GM21515 (cell line): ENCODE measurements around the gene CREB3L2.

Experiments
- ATAC-seq: cut with Tn5 transposase; IDR thresholded peaks from one replicate; pipeline ENCODE4 v1.9.1; 2021; ENCODE audit not compliant: unreplicated experiment

Gene CREB3L2

DNA sequence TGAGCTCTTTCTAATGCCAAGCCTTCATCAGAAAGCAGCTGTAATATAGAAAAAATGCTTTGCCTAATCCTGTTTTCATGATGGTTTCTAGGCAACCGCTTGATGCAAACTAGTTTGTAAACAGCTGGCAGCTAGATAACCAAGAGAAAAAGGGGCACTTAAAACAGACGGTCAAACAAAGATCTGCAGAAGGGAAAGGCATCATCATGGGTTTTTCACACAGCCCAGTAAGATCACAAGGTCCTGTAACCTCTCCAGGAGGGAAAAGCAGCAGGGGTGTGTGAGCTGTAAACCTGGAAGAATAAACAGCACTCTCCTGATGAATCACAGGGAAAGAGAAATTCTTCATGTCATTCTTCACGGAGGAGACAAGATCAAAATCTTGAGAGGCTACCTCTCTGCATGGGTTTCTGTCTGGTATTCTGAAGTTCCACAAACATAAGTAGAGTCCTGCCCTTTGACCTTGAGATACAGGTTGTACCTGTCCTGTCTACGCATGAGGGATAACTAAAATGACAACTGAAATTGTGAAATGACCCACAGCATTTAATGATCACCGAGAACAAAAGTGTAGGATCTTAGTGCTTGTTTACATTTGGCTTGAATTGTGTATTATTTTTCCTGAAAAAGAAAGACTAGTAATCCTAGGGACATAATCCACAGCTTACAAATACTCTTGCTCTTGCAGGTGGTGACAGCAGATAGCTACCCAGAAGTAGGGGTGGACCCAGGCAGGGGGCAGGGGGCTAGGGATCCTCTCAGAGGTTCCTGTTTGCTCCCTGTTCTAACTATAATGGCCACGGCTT lies 48.0 kb downstream of the CREB3L2 start:
- ATAC-seq, result no peak

DNA sequence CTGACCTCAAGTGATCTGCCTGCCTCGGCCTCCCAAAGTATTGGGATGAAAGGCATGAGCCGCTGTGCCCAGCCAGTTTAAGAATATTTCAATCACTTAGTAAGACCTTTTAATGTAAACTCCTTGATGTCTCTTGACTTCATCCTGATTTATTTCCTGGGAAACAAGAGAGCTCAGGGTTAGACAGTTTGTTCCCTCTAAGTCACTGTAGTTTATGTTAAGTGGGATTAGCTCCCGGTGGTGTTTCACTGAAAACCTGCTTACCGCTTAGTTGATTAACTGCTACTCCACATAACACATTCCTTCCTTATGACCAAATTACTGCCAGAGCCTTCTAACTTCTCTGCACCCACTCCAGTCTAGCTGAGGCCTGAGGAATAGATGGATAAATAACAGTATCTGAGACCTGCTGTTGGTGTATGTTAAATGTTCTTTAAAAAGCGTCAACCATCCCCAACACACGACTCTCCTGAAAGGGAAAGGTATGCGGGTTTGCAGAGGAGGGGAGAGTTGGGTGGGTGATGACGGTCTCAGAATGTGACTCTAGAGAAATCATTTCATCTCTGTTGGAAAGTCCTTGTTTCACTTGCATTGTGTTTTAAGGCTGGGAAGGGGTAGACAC lies 48.7 kb downstream of the CREB3L2 start:
- no peak for ATAC-seq

DNA sequence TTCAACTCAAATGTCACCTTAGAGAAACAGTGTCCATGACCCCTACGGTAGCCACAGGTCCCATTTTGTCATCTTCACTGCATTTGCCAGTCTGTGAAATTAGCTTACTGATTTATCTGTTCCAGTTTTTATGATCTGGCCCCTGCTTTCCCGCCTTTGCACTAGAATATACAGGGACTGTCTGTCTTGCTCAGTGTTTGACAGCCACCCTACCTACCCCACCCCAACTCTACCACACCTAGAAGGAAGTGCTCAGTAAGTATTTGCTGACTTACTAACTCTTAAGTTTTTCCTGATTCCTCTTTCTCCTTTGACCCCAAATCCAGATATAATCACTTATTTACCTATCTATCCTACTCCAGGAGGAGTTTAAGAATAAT lies 49.5 kb downstream of the CREB3L2 start:
- no peak for ATAC-seq

DNA sequence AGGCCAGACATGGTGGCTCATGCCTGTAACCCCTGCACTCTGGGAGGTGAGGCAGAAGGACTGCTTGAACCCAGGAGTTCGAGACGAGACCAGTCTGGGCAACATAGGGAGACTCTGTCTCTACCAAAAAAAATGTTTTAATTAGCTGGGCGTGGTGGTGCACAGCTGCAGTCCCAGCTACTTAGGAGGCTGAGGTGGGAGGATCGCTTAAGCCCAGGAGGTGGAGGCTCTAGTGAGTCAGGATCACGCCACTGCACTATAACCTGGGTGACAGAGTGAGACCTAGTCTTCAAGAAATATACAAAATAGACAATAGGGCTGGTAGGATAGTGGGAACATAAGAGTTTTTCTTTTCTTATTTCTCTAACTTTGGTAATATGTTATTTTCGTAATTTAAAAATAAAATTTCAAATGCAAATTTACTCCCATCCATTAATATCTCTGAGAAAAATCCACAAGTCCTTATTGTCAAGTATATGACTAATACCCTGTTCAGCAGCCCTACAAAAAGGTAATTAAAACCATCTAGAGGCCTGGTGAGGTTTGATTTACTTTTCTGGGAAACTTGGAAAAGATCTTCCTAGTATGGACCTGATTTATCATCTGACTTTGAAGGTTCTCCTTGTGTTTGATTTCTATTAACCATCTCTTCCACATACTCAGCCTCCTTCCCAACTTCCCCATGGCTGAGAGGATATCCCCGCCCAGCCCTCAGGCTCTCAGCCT lies 50.0 kb downstream of the CREB3L2 start:
- ATAC-seq, result no peak

DNA sequence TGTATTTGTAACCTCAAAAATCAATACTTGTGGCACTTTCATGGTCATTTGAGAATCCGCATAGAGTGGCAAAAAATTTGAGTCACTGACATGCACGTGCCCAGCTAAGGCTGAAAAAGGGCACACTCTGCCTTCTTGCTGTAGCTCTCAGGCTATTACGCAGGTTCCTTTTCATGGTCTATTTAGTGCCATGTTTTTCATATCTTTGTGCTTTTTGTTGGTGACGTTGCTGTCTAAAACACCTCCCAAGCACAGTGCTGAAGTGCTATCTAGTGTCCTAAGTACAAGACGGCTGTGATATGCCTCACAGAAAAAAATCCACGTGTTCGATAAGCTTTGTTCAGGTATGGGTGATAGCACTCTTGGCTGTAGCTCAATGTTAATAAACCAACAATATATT lies 50.9 kb downstream of the CREB3L2 start:
- no peak for ATAC-seq

DNA sequence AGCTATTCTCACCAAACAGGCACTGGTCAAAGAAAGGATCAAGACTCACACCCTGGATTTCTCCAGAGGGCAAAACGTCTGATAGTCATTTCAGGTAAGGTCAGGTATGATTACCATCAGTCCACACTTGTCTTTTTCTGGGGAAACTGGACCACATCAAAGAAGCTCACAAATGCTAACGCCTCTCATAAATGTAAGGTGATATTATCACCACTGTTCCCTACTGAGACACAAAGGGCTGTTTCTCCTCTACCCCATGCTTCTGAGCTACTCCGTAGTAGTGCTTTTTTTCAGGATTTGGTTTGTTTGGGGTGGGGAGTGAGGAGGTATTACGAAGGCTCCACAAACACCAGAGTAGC lies 51.6 kb downstream of the CREB3L2 start:
- no peak for ATAC-seq

DNA sequence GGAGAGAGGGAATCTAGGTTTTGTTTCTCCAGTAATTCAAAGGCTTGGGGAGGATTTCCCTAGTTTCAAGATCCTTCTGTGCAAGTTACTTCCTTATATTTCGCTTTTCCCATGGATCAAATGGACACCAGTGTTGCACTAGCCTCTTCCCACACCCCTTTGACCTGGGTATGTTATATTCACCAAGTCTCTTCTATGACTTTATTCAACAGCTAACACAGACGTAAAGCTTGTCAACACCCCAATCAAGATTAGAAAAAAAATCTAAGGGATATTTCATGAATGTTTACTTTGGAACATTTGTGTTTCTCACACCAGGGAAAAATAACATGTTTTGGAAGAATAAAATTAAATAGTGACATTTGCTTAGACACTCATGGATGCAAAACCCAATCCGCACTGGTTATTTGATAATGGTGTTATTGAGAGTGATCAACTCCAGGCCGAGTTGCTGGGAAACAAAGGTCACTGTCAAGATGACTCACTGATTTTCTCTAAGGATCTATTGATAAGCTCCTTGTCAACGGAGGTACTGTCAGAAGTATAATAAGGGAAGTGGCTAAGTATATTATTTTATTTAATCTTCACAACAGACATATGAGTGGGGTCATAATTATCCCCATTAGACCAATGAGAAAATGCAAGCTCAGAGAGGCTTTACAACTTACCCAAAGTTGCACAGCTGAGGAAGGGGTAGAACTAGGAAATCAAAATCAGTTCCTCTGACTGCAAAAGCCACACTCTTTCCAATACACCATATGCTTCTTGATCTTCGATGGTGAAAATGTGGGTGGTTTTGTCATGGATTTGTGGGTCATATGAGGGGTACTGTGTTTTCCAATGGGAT lies 52.2 kb downstream of the CREB3L2 start:
- ATAC-seq, result no peak

DNA sequence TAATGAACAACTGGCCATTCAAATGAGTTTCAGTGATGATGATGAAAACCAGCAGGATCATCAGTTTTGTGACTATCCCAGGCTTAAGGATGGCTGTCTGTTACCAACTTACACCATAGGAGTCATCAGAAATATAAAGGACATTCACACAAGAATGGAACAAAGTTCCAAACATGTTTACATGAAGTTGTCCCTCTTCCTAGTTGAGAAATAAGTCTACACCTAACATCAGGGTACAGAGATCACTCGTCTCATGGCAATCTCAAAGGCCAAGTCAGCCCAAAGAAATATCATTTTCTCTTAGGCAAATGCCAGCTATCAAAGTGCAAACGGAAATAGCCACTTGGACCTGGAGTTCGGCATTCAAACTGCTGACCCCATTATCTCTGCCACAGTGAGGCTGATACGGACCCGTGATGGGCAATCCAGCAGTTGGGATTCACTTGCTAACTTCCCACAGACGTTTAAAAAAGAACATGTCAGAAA lies 53.0 kb downstream of the CREB3L2 start:
- ATAC-seq, result no peak

DNA sequence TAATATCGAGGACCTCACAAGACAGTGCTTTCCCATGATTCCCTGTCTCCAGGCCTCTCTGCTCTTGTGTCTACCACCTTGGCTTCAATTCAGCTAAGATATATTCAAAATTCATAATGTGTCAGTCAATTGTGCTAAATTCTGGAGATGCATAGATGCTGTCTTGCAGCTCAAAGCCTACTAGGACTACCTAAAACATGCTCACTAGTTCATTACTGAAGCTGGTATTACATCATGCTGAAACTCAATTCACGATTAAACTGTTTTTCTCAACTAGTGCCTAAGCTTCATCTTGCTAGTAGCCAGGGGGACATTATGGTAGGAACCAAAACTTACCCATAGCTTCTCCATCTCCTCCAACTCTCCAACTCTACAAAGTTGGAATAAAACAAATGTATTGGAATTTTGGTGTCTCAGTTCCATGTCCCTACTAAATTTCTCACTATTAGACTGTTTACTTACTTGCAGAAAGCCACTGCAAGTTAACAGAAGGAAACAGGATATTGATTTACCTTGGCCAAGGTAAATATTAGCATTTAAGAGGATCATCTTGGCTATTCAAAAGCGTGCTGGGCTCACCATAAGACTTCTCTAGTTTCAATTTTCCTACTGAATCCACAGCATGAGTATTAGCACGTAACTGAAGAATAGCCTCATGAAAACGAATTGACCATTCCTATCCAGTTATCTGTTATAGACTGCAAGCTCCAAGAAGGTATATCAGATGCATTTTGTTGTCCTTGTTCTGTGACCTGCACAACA lies 53.6 kb downstream of the CREB3L2 start:
- ATAC-seq, result no peak

DNA sequence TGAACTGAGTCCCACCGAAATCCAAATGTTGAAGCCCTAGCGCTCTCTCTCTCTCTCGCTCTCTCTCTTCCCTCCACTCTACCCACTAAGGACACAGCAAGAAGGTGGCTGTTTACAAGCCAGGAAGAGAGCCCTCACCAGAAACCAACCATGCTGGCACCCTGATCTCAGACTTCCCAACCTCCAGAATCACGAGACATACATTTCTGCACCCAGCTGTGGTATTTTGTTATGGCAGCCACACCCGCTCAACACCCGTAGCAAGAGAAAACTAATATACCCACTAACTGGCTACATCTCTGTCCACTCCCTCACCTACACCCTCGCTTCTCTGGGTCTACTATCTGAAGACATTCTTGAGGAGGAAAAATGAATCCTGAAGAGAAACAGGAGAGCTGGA lies 54.8 kb downstream of the CREB3L2 start:
- ATAC-seq, result no peak

DNA sequence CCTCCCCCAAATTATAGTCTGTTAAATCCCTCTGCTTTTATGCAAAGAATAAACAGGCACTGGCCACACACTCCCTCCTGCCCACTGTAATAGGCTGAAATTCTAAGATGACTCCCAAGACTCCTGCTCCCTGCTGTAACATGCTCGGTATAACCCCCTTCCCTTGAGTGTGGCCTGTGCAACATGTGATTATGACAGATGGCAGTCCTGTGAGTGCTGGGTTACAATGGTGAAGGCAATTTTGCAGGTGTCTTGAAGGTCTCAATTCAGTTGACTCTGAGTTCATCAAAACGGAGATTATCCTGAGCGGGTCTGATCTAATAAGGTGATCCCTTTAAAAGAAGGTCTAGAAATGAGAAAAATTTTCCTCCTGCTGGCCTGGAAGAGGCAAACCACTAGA lies 55.9 kb downstream of the CREB3L2 start:
- ATAC-seq, result no peak

DNA sequence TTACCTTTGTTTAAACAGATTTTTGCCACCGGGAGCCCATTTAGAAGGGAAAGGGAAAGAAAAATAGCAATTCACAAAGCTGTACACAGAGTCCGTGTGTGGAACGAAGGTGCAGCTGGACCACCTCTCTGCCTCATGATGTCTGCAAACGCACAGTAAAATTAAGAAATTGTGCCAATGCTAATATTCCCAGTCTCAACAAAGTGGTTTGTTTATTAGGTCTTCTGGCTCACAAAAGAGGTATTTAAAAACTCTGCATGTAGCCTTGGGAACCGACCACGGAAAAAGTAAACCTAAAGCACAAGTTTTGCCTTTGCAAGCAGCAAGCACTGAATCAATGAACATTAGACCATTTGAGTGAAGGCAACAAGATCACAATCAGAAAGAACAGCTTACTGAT lies 57.7 kb downstream of the CREB3L2 start:
- no peak for ATAC-seq

DNA sequence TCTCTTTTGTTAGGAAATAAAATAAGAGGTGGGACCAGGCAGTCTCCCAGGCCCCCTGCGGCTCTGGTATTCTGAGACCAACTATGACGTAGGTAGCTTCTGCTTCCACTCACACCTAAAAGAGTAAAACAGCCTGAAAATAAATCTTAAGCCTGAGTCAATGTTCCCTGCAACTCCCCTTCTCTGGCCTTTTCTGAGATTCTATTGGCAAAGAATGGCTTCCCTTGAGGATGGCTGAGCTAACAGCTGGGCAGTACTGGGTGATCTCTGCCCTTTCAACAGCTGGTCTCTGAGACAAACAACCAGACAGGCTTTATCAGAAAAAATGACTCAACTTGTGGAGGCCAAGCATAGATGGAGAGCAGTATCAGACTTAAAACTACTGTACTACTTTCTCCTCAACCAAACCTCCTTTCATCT lies 58.7 kb downstream of the CREB3L2 start:
- no peak for ATAC-seq

DNA sequence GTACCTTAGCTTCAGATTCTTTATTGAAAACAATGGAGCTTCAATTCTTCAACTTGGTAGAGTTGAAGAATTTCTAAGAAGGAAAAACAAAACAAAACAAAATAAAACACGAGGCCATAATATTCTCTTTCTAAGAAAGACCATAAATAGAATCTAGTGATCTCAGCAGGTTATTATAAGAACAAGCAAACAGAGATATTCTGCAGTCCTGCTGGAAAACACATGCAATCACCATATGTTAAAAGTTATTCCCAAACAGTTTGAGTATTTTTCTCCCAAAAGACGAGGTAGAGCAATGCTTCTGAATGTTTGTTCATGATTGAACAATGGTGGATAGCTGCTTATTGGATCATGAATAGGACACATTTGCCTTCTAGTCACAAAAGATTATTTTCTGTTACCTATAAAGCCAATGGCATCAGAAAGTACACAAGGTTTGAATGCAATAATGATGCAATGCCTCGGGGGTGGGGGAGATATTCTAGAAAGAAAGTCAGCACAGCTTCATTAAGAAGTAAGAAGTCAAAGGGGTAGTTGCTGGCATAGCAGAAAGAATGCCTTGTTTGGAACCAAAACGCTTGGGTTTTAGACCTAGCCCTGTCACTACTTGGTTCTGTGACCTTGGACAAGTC lies 59.3 kb downstream of the CREB3L2 start:
- no peak for ATAC-seq

DNA sequence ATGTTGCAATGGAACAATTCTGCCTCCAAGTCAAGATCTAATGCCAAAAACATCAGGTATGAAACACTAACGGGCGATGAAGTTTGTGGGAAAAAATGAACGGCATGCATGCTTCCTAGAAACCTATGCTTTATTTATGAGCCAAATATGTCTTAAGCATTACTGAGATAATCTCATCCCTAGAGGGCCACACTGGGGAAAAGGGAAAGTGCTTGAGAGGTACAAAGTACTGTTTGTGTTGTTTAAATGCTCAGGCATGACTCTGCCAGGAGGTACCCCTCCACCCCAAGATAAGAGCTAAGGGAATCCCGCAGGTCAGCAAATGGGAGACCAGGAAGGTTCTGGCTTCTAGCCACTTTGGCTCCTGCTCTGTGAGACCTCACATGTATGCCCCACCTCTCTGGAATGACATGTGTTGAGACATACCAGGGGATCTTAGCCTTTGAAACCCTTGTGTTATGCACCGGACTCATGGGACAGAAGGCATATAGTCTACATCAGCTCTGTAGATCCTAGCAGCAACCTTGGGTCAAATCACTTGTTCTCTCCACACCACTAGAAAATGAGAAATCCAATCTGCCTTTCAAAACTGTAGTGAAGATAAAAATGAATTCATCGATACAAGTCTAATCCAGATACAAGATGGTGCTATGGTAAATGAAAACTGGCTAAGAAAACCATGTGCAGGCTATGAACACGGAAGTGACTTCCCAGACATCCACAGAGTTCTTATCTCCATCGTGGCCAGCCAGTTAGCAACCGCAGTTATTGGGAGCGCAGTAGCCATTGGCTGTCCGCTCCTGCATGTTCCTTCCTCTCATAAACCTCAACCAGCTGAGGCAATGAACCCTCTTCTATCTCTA lies 61.0 kb downstream of the CREB3L2 start:
- ATAC-seq, result no peak

DNA sequence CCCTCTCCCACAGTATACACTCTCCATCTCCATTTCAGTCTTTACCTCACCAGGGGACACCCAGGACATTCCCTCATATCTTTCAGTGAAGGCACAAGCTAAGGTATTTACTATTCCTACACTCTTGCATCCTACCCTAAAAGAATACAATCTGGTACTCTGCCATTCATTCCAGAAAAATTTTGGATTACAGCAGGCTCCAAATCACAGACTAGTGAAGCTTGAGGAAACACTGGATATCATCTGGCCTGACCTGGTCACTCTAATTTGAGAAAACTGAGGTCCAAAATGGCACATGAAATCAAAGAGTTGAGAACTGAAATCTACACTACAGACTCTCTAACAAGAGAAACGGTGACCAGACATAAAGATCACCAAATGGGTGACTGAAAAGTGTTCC lies 61.7 kb downstream of the CREB3L2 start:
- ATAC-seq, result no peak

DNA sequence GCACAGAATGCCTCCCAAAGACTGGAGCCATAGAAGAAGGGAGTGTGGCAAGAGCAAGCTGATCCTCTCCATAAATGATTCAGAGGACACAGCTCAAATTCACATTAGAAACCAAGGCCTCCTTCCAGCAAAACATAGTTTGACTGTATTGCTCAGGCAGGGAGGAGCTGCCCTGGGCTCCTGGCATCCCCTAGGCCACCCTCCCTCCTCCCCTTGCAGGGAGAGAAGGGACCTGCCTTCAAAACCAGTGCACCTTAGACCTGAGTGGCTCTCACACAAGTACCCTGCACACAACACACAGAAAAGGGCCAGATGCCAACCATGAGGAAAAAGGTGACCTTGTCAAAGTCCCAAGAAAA lies 64.7 kb downstream of the CREB3L2 start:
- ATAC-seq, result no peak

DNA sequence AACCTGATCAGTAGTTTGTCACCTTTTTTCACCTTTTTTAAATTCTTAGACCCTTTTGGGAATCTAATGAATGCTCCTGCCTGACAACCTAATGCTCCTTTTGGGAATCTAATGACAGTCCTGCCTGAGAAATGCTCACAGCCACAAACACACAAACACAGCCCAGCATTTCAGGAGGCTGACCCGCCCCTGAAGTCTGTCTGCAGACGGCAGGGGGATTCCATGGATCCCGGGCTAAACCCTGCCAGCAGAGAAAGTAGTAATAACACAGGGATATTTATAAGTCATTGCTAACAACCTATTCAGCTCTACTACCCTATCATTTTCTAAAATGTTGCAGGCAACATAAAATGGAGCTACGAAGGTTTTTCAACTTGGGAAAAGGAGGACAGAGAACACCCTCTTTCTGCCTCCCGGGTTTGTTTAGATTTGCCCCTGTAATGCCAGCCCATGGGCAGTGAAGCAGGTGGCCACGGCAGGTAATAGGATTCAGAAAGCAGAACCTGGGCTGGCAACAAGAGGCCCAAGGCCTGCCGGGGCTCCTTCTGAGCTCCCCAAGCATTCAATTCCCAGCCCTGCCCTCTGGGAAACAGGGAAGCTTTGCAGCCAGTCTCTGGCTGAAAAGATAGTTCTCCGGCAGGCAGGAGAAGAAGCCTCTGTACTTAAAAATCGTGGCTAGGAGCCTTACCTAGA lies 65.2 kb downstream of the CREB3L2 start:
- ATAC-seq, result no peak
